ENCODE measurements around the gene CDH23.

CDH23 gene

GRCh38 chr10:71517298-71518169, 120.8 kb downstream of the CDH23 start:
- H3K36me3 ChIP-seq (replicated peaks; ENCODE audit: insufficient read depth, low read length), result no peaks in the 10 kb centered on the region
- no peak for TF ChIP-seq CTCF (IDR thresholded peaks at IDR 0.05; ENCODE audit: low read length)
- TF ChIP-seq EZH2phosphoT487 (IDR thresholded peaks at IDR 0.05; ENCODE audit: low read length), result no peak
- no peak for TF ChIP-seq EZH2 (optimal IDR thresholded peaks at IDR 0.05; ENCODE audit: low read depth, low read length)
- H3K9ac ChIP-seq (ENCODE audit: low read length), result no peak overlapping the region
- no peaks in the 10 kb centered on the region for H3F3A ChIP-seq (ENCODE audit: insufficient read depth, low read length)
- H2AFZ ChIP-seq (ENCODE audit: low read length), result no peak overlapping the region
- DNase-seq, result no peak
- no peak overlapping the region for H3K4me2 ChIP-seq (ENCODE audit: low read depth, low read length)
- peaks cover 32% of the 10 kb centered on the region for H3K27me3 ChIP-seq (replicated peaks; ENCODE audit: insufficient read depth, low read length)
- H3K9me2 ChIP-seq (replicated peaks; ENCODE audit: insufficient read depth, low read length), result no peaks in the 10 kb centered on the region
- H3K4me1 ChIP-seq (ENCODE audit: low read length), result no peaks in the 10 kb centered on the region
- H3K4me3 ChIP-seq (ENCODE audit: low read length), result no peak overlapping the region
- no peaks in the 10 kb centered on the region for H3K9me3 ChIP-seq (replicated peaks; ENCODE audit: insufficient read depth, low read length)
- H3K27ac ChIP-seq (ENCODE audit: low read length), result no peak overlapping the region
- H3K79me2 ChIP-seq (ENCODE audit: low read length), result no peaks in the 10 kb centered on the region
- H4K20me1 ChIP-seq (ENCODE audit: insufficient read depth, low read length), result no peaks in the 10 kb centered on the region

- DNase-seq, result no peak
- no peaks in the 10 kb centered on the region for H3K4me1 ChIP-seq (ENCODE audit: low read length)
- H3K4me2 ChIP-seq (ENCODE audit: low read depth, low read length), result no peak overlapping the region
- H2AFZ ChIP-seq (ENCODE audit: low read length), result no peak overlapping the region
- H3K4me3 ChIP-seq (ENCODE audit: low read length), result no peak overlapping the region
- TF ChIP-seq EZH2phosphoT487 (IDR thresholded peaks at IDR 0.05; ENCODE audit: low read length), result no peak
- TF ChIP-seq CTCF (IDR thresholded peaks at IDR 0.05; ENCODE audit: low read length), result no peak
- H3K79me2 ChIP-seq (ENCODE audit: low read length), result no peaks in the 10 kb centered on the region
- H3K27me3 ChIP-seq (replicated peaks; ENCODE audit: insufficient read depth, low read length), result peaks cover 51% of the 10 kb centered on the region
- no peaks in the 10 kb centered on the region for H3F3A ChIP-seq (ENCODE audit: insufficient read depth, low read length)
- no peaks in the 10 kb centered on the region for H3K36me3 ChIP-seq (replicated peaks; ENCODE audit: insufficient read depth, low read length)
- no peaks in the 10 kb centered on the region for H3K9me2 ChIP-seq (replicated peaks; ENCODE audit: insufficient read depth, low read length)
- no peak overlapping the region for H3K9ac ChIP-seq (ENCODE audit: low read length)
- H3K27ac ChIP-seq (ENCODE audit: low read length), result no peak overlapping the region
- no peaks in the 10 kb centered on the region for H4K20me1 ChIP-seq (ENCODE audit: insufficient read depth, low read length)
- no peaks in the 10 kb centered on the region for H3K9me3 ChIP-seq (replicated peaks; ENCODE audit: insufficient read depth, low read length)
Measured at GRCh38 chr10:71520042-71520441, 123.3 kb downstream of the CDH23 start.

- Histone ChIP-seq H3K27me3 (replicated peaks; ENCODE audit: insufficient read depth, low read length) (peaks cover 68% of the 10 kb centered on the region), H3K4me2 (ENCODE audit: low read depth, low read length) (no peak overlapping the region)
- no peak for TF ChIP-seq EZH2 (optimal IDR thresholded peaks at IDR 0.05; ENCODE audit: low read depth, low read length)
- TF ChIP-seq CTCF (IDR thresholded peaks at IDR 0.05; ENCODE audit: low read length), result no peak
- no peak for TF ChIP-seq EZH2phosphoT487 (IDR thresholded peaks at IDR 0.05; ENCODE audit: low read length)
Measured at GRCh38 chr10:71521504-71522441, 125.1 kb downstream of the CDH23 start.

More at GRCh38 chr10:71521504-71522441, 125.1 kb downstream of the CDH23 start:
- H3K27ac ChIP-seq (ENCODE audit: low read length), result no peak overlapping the region
- no peaks in the 10 kb centered on the region for H3K4me1 ChIP-seq (ENCODE audit: low read length)
- no peaks in the 10 kb centered on the region for H3K9me3 ChIP-seq (replicated peaks; ENCODE audit: insufficient read depth, low read length)
- H2AFZ ChIP-seq (ENCODE audit: low read length), result no peak overlapping the region
- no peaks in the 10 kb centered on the region for H3F3A ChIP-seq (ENCODE audit: insufficient read depth, low read length)
- H3K4me3 ChIP-seq (ENCODE audit: low read length), result no peak overlapping the region
- no peak for DNase-seq
- no peaks in the 10 kb centered on the region for H3K79me2 ChIP-seq (ENCODE audit: low read length)
- H4K20me1 ChIP-seq (ENCODE audit: insufficient read depth, low read length), result no peaks in the 10 kb centered on the region
- H3K9ac ChIP-seq (ENCODE audit: low read length), result no peak overlapping the region
- no peaks in the 10 kb centered on the region for H3K9me2 ChIP-seq (replicated peaks; ENCODE audit: insufficient read depth, low read length)
- H3K36me3 ChIP-seq (replicated peaks; ENCODE audit: insufficient read depth, low read length), result no peaks in the 10 kb centered on the region

All from MM.1S (cell line).